Measurements from ENCODE around the gene GGN. TPM values are rescaled to one million over a fixed set of nuclear protein-coding genes. Genes with fewer than 3 reads are reported as not detected.

Gene GGN
- total RNA-seq, 1 donor from 2014 or later = 0.59 TPM

DNA sequence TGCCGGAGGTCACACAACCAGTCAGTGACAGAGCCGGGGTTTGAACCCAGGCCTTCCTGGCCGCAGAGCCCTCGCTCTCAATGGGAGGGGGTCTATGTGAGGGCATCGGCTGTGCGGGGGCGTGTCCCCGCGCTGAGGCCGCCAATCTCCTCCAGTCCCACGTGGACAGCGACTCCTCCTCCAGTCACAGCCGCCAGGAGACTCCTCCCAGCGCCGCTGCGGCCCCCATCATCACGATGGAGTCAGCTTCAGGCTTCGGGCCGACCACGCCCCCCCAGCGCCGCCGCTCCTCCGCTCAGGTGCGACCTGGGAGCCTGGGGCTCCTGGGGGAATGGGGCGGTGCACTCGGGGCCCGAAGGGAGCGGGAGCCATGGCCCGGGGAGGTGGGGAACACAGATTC, 6.7 kb upstream of the GGN start:
- peaks cover 54% of the 10 kb centered on the region for H3K27me3 ChIP-seq (ENCODE audit: low read depth)
- no peak for TF ChIP-seq CTCF (IDR thresholded peaks at IDR 0.05)
- H3K9me3 ChIP-seq = no peaks in the 10 kb centered on the region
- ATAC-seq = peak in 1 of 2 donors; percentile 33
- peak overlapping the region; percentile 2 for H3K4me3 ChIP-seq
- no peak for DNase-seq
- peaks cover under 1% of the 10 kb centered on the region for H3K4me1 ChIP-seq
- no peaks in the 10 kb centered on the region for H3K36me3 ChIP-seq
- intact Hi-C loops (cut with DNase I) = no loop called here
- no peak overlapping the region for H3K27ac ChIP-seq

GRCh38 chr19:38392707-38393308, 5.0 kb upstream of the GGN start:
- DNase-seq = no peak
- Histone ChIP-seq H3K4me3 (no peak overlapping the region), H3K9me3 (no peaks in the 10 kb centered on the region), H3K27me3 (ENCODE audit: low read depth) (peaks cover 38% of the 10 kb centered on the region), H3K4me1 (peaks cover 14% of the 10 kb centered on the region), H3K36me3 (no peaks in the 10 kb centered on the region), H3K27ac (no peak overlapping the region)
- TF ChIP-seq CTCF (IDR thresholded peaks at IDR 0.05) = no peak
- ATAC-seq = no peak
- intact Hi-C loops (cut with DNase I) = no loop called here

DNA sequence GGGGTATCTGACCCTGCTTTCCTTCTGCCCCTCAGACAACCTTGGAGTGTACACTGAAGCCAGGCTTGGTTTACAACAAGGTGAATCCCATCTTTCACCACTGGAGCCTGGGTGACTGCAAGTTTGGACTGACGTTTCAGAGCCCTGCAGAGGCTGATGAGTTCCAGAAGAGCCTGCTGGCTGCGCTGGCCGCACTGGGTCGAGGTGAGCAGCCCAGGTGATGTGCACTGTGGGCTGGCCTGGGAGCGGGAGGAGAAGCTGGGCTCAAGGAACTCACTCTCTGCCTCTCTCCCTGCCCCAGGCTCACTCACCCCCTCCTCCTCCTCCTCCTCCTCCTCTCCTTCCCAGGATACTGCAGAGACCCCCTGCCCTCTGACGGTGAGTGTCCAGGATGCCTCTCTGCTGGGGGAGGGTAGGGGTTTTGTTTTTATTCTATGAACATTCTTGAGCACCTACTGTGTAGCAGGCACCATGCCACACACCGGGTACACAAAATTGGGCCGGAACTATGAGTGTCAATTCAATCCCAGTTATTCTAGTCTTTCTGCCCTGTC, 4.2 kb upstream of the GGN start:
- H3K27ac ChIP-seq = no peak overlapping the region
- no peaks in the 10 kb centered on the region for H3K9me3 ChIP-seq
- DNase-seq (no peak), ATAC-seq (no peak)
- H3K36me3 ChIP-seq = no peaks in the 10 kb centered on the region
- peaks cover 30% of the 10 kb centered on the region for H3K27me3 ChIP-seq (ENCODE audit: low read depth)
- no peak for TF ChIP-seq CTCF (IDR thresholded peaks at IDR 0.05)
- intact Hi-C loops (cut with DNase I) = no loop called here
- peaks cover 22% of the 10 kb centered on the region for H3K4me1 ChIP-seq
- no peak overlapping the region for H3K4me3 ChIP-seq

GRCh38 chr19:38389957-38390924, 2.4 kb upstream of the GGN start:
- no peak overlapping the region for H3K4me3 ChIP-seq
- peaks cover 16% of the 10 kb centered on the region for H3K27me3 ChIP-seq (ENCODE audit: low read depth)
- no peaks in the 10 kb centered on the region for H3K9me3 ChIP-seq
- intact Hi-C loops (cut with DNase I) = no loop called here
- no peaks in the 10 kb centered on the region for H3K36me3 ChIP-seq
- DNase-seq = no peak
- H3K27ac ChIP-seq = no peak overlapping the region
- H3K4me1 ChIP-seq = peaks cover 32% of the 10 kb centered on the region
- TF ChIP-seq CTCF (IDR thresholded peaks at IDR 0.05) = no peak
- no peak for ATAC-seq

GRCh38 chr19:38389101-38389925, 1.5 kb upstream of the GGN start:
- Histone ChIP-seq H3K9me3 (no peaks in the 10 kb centered on the region), H3K27ac (no peak overlapping the region), H3K36me3 (no peaks in the 10 kb centered on the region), H3K4me1 (peaks cover 32% of the 10 kb centered on the region), H3K27me3 (ENCODE audit: low read depth) (peaks cover 15% of the 10 kb centered on the region), H3K4me3 (peak overlapping the region; percentile 62)
- intact Hi-C loops (cut with DNase I) = no loop called here
- ATAC-seq (no peak), DNase-seq (no peak)
- TF ChIP-seq CTCF (IDR thresholded peaks at IDR 0.05) = no peak

All from lower lobe of right lung (tissue), 2 donors.